Smooth muscle cell (in vitro differentiated cells): Measurements from ENCODE around the gene TANGO2. TPM values are rescaled to one million over a fixed set of nuclear protein-coding genes. Genes with fewer than 3 reads are reported as not detected.

ENCODE experiments used
- DNase-seq: peaks from one replicate; lab custom pipeline; 2025; ENCODE audit not compliant: unreplicated experiment; lab: John Stamatoyannopoulos, UW
- H2AFZ ChIP-seq: fragments of 200-600 bp; sonication (generic); 2 replicates; pipeline ENCODE4 v1.6.0; 2016; ENCODE audit warnings: antibody characterized with exemption, low read depth, mild to moderate bottlenecking
- H3F3A ChIP-seq: fragments of 200-600 bp; sonication (generic); 2 replicates; pipeline ENCODE4 v1.6.0; 2017; ENCODE audit warnings: antibody characterized with exemption, low read depth
- H3K27ac ChIP-seq: fragments of 200-600 bp; sonication (generic); 2 replicates; pipeline ENCODE4 v1.5.1; 2016; ENCODE audit warnings: low read depth, mild to moderate bottlenecking
- H3K27me3 ChIP-seq: fragments of 200-600 bp; sonication (generic); 2 replicates; pipeline ENCODE4 v1.6.1; 2016; ENCODE audit warnings: low read depth, mild to moderate bottlenecking
- H3K36me3 ChIP-seq: fragments of 200-600 bp; sonication (generic); 2 replicates; pipeline ENCODE4 v1.5.1; 2016; ENCODE audit warnings: low read depth
- H3K4me1 ChIP-seq: fragments of 200-600 bp; sonication (generic); 2 replicates; pipeline ENCODE4 v1.5.1; 2016; ENCODE audit warnings: low read depth
- H3K4me2 ChIP-seq: fragments of 200-600 bp; sonication (generic); 2 replicates; pipeline ENCODE4 v1.6.0; 2016; ENCODE audit warnings: mild to moderate bottlenecking
- H3K4me3 ChIP-seq: fragments of 200-600 bp; sonication (generic); 2 replicates; pipeline ENCODE4 v1.5.1; 2016; ENCODE audit warnings: mild to moderate bottlenecking
- H3K79me2 ChIP-seq: fragments of 200-600 bp; sonication (generic); 2 replicates; pipeline ENCODE4 v1.6.0; 2016; ENCODE audit warnings: low read depth, mild to moderate bottlenecking
- H3K9ac ChIP-seq: fragments of 200-600 bp; sonication (generic); 2 replicates; pipeline ENCODE4 v1.6.0; 2016; ENCODE audit warnings: low read depth
- H3K9me3 ChIP-seq: fragments of 200-600 bp; sonication (generic); replicated peaks from 2 replicates; pipeline ENCODE4 v1.5.1; 2016; ENCODE audit warnings: low read depth
- H4K20me1 ChIP-seq: fragments of 200-600 bp; sonication (generic); 2 replicates; pipeline ENCODE4 v1.6.0; 2016; ENCODE audit warnings: low read depth
- WGBS: methylation state at CpG from one replicate; pipeline ENCODE4 v1.1.7; 2016; ENCODE audit warnings: low lambda C conversion rate; 5-methylcytosine and 5-hydroxymethylcytosine counted together
- polyA plus RNA-seq: library from polyadenylated mRNA; unstranded; fragments of >200 nt; fragmentation: Nextera tagmentation; extraction: Ambion mirVana; gene quantifications from 2 replicates; pipeline ENCODE4 v1.2.1, GENCODE V29; 2016
- total RNA-seq: library from RNA; depleted of rRNA; stranded (reverse); fragments of >200 nt; gene quantifications from 2 replicates; pipeline ENCODE4 v1.2.3, GENCODE V29; 2014
- TF ChIP-seq, protein P1 (sequence below): fragments of 200-600 bp; sonication (generic); IDR thresholded peaks from 2 replicates; pipeline ENCODE4 v1.5.1; 2017; ENCODE audit warnings: borderline replicate concordance, mild to moderate bottlenecking, antibody characterized with exemption; ENCODE audit not compliant: insufficient read depth, poor library complexity, severe bottlenecking

TANGO2 gene
- total and polyA plus RNA-seq, 2 experiments from 2014 or later = 10.8 to 14.7 TPM

DNA sequence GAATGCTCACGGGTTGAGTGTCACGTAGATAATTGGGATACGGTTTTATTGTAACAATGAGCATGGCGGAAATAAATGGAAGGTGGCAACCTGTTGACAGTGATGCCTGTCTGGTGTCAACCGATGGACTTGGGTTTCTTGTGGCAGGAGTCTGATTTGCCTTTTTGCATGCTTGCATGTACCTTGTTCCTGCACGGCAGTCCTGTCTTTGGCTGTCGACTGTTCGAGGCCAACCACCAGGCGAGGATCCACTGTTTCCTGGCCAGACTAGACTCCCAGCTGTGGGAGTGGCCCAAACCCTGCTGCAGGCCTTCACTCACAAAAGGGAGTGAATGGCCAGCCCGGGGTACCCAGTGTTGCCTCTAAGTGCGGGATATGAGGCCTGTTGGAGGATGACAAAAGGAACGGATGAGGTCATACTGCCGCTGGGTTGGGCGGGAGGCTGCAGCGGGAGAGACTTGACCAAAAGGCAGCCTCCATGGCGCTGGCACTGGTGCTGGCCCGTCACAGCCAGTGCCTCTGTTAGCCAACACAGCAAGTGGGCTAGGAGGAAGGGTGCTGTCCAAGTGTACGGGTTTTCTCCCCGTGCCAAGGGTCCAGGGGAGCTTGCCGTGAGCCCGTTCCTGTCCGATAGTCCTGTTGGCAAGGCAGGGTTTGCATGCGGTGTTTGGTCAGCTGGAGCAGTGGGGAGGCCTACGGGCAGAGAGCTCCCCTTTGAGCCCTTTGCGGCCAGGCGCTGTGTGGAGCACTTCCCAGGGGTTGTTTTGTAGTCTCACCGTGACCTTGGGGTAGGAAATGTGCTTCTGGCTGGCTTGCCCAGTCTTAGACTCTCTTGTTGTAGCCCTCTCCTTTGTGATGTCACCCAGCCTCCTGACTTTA, 60.1 kb downstream of the TANGO2 start:
- peaks cover 5% of the 10 kb centered on the region for H3F3A ChIP-seq
- H3K4me1 ChIP-seq = peaks cover 19% of the 10 kb centered on the region
- H3K27ac ChIP-seq = peak overlapping the region; percentile 83
- peak overlapping the region; percentile 83 for H3K9ac ChIP-seq
- peaks cover 56% of the 10 kb centered on the region for H3K79me2 ChIP-seq
- H3K9me3 ChIP-seq = no peaks in the 10 kb centered on the region
- H3K4me3 ChIP-seq = peak overlapping the region; percentile 69
- H2AFZ ChIP-seq = no peak overlapping the region
- peak; percentile 20 for DNase-seq
- 23% methylated on average over 27 of the region's 27 CpGs for WGBS
- no peaks in the 10 kb centered on the region for H3K36me3 ChIP-seq
- TF ChIP-seq, protein P1, sequence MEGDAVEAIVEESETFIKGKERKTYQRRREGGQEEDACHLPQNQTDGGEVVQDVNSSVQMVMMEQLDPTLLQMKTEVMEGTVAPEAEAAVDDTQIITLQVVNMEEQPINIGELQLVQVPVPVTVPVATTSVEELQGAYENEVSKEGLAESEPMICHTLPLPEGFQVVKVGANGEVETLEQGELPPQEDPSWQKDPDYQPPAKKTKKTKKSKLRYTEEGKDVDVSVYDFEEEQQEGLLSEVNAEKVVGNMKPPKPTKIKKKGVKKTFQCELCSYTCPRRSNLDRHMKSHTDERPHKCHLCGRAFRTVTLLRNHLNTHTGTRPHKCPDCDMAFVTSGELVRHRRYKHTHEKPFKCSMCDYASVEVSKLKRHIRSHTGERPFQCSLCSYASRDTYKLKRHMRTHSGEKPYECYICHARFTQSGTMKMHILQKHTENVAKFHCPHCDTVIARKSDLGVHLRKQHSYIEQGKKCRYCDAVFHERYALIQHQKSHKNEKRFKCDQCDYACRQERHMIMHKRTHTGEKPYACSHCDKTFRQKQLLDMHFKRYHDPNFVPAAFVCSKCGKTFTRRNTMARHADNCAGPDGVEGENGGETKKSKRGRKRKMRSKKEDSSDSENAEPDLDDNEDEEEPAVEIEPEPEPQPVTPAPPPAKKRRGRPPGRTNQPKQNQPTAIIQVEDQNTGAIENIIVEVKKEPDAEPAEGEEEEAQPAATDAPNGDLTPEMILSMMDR = no peak
- H4K20me1 ChIP-seq = peaks cover 52% of the 10 kb centered on the region
- peak overlapping the region; percentile 96 for H3K4me2 ChIP-seq
- H3K27me3 ChIP-seq = no peaks in the 10 kb centered on the region

DNA sequence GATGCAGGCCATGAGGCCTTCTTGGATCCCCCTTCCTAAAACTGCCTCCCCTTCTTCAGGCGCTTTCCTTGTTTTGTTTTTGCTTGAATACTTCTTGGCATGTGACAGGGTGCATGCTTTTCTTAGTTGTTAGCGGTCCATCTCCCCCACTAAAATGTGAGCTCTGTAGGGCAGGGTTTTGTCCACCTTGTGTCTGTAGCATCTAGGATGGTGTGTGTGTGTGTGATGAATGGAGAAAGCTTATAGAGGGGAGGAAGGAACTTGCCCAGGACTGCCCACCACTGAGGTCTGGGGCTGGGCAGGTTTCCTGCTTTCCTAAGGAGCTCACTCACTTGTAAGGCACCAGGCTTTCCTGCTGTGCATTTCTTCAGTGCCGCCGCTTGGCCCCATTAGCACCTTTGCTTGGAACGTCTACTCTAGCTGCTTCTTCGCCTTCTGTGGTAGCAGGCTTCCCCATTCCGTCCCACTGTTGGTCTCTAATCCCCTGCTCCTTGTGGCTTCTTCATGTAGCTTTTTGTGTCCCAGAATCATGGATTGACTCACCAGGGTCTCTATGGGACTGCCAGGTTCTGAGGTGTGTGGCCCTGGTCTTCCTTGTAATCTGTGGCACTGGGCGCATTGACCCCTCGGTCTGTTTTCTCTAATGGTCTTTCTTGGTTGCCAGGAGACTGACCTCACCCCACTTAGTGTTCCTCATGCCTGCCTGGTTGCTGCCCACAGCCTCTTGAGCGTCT, 62.4 kb downstream of the TANGO2 start:
- WGBS = 91% methylated on average over 10 of the region's 10 CpGs
- Histone ChIP-seq H3K9ac (no peak overlapping the region), H3K79me2 (peaks cover 67% of the 10 kb centered on the region)

DNA sequence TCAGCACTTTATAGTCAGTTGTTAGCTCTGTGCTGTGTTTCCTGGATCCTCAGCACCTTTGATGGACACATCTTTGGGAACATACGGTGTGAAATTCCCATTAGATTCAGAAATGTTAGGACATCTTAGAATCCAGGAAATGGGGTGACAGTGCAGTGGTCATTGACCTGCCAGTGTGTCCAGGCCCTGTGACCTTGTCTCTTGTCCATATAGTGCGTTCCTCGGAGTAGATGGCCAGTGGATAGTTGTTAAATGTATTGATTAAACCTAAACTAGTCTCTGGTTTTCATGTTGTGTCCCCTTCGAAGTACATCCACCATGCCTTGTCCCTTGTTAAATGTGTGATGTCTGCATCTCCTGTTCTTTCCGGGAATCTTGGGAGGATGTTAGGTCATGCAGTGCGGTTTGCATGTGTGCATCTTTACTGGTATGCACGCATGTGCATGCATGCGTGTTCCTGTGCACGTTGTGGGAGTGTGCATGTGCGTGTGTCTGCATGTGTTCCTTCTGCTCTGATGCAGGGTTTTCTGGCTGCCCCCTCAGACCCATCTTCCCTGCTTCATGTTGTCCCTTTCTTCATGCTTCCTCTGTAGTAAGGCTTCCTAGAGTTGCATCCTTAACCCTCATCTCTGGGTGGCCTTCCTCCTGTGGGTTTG, 63.1 kb downstream of the TANGO2 start:
- Histone ChIP-seq H3K27ac (no peak overlapping the region), H2AFZ (no peak overlapping the region), H3F3A (no peaks in the 10 kb centered on the region), H3K4me1 (peaks cover 19% of the 10 kb centered on the region), H3K36me3 (no peaks in the 10 kb centered on the region), H3K9ac (no peak overlapping the region), H3K4me2 (no peak overlapping the region), H3K27me3 (no peaks in the 10 kb centered on the region), H3K4me3 (no peak overlapping the region), H3K9me3 (no peaks in the 10 kb centered on the region), H4K20me1 (peaks cover 81% of the 10 kb centered on the region), H3K79me2 (peaks cover 67% of the 10 kb centered on the region)
- 97% methylated on average over 10 of the region's 10 CpGs for WGBS
- TF ChIP-seq, protein P1 = no peak
- DNase-seq = no peak

More for the DNA sequence above, 62.4 kb downstream of the TANGO2 start:
- Histone ChIP-seq H3K27me3 (no peaks in the 10 kb centered on the region), H3K4me2 (no peak overlapping the region), H3K4me1 (peaks cover 19% of the 10 kb centered on the region), H3K9me3 (no peaks in the 10 kb centered on the region), H2AFZ (no peak overlapping the region), H3K36me3 (no peaks in the 10 kb centered on the region), H3K27ac (no peak overlapping the region), H4K20me1 (peaks cover 74% of the 10 kb centered on the region), H3F3A (peaks cover 4% of the 10 kb centered on the region), H3K4me3 (no peak overlapping the region)
- TF ChIP-seq, protein P1 = no peak
- DNase-seq = no peak
